Erythroblast (primary cell): ENCODE data around the gene PSMC4.

Experiments used
- GATA1 ChIP-seq: IDR thresholded peaks from 2 replicates; pipeline ENCODE4 v1.6.1; 2011; ENCODE audit warnings: low read depth, mild to moderate bottlenecking, control low read depth, low read length, moderate library complexity
- POLR2A ChIP-seq: IDR thresholded peaks from 2 replicates; pipeline ENCODE4 v1.6.1; 2011; ENCODE audit warnings: mild to moderate bottlenecking, low read length

DNA sequence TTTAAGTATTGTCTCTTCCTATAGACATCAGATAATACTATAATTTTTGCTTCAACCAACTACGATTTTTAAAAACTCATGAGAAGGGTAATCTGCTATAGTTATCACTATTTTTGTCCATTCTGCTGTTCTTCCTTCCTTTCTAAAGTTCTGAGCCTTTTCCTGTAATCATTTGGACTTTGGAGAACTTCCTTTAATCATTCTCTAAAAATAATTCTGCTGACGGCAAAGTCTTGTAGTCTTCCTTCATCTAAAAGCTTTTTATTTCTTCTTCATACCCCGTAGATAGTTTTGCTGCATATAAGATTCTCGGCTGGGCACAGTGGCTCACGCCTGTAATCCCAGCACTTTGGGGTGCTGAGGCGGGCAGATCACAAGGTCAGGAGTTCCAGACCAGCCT, 31.4 kb upstream of the PSMC4 start:
- no peak for TF ChIP-seq POLR2A
- no peak for TF ChIP-seq GATA1
